COLO668 (cell line): ENCODE measurements around the gene ZNF638.
"Not testable (repeated sequence)": the region's sequence is repeated elsewhere in the genome, so short reads cannot be mapped to it uniquely, and the experiment has no call there.

Source experiments
- DNase-seq: peaks from one replicate; lab custom pipeline; 2025; ENCODE audit not compliant: unreplicated experiment; lab: John Stamatoyannopoulos, UW

ZNF638 gene

GRCh38 chr2:71331581-71332434 is at the start of gene ZNF638:
Gene ZNF638 (plus strand): TSS chr2:71331782. CDS start chr2:71348955, 17,173 bp downstream.
- peak; percentile 96 for DNase-seq

- DNase-seq = no peak
Observed at GRCh38 chr2:71281950-71282349, 49.6 kb upstream of the ZNF638 start.

- no peak for DNase-seq
Observed at GRCh38 chr2:71282493-71282892, 49.1 kb upstream of the ZNF638 start.

- no peak for DNase-seq
Observed at GRCh38 chr2:71283131-71283530, 48.5 kb upstream of the ZNF638 start.

DNA sequence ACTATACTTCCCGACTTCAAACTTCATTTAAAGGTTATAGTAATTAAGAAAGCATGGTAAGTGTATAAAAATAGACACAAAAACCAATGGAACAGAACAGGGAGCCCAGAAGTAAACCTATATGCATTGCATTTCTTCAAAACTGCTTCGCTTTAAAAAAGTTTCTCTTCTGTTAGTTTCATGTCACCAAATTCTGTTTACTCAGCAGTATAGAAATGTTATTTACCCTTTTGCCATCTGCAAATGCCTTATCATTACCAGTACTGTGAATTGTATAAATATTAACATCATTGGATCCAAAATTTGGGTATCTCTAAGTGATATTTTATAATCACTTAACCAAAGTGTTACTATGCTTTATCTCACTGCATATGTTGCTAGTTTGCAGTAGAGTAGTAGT is 45.9 kb upstream of the ZNF638 start:
- no peak for DNase-seq

GRCh38 chr2:71291398-71291797 is 40.2 kb upstream of the ZNF638 start:
- no peak for DNase-seq

- no peak for DNase-seq
Observed at GRCh38 chr2:71292159-71292558, 39.4 kb upstream of the ZNF638 start.

- DNase-seq = no peak
Observed at GRCh38 chr2:71298914-71299313, 32.7 kb upstream of the ZNF638 start.

GRCh38 chr2:71299507-71299906 is 32.1 kb upstream of the ZNF638 start:
- DNase-seq = no peak

DNA sequence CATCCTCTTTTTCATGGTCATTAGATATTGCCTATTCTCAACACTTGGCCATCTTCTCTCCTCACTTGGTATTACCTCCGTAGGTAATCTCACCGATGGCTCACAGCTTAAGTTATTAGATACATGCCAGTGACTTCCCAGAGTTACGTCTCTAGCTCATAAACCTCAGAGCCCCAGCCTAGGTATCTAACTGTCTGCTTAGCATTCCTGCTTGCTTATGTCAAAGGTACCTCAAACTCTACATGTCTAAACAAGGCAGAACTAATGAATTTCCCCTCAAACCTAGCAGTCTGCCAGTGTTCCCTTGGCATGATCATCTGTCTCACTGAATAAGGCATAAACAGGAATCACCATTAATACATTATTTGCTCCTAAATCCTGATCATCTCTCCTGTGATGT is 27.7 kb upstream of the ZNF638 start:
- DNase-seq = no peak

DNA sequence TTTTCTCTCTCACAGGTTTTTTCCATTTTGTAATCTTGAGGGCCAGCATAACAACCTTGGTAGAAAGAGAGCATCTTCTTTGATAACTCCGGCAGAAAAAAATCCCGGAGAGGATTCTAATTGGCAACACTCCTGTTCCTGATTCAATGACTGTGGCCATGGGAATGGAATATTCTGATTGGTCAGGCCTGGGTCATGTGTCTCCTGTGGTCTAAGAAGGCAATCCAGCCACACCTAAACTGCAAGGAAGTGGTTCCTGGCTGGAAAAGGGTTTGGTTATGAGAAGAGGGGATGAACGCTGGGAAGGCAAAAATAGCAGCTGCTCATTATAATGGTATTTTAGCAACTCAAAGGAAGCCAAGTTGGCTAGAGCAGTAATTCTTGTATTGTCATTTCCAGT is 24.8 kb upstream of the ZNF638 start:
- DNase-seq = no peak

DNA sequence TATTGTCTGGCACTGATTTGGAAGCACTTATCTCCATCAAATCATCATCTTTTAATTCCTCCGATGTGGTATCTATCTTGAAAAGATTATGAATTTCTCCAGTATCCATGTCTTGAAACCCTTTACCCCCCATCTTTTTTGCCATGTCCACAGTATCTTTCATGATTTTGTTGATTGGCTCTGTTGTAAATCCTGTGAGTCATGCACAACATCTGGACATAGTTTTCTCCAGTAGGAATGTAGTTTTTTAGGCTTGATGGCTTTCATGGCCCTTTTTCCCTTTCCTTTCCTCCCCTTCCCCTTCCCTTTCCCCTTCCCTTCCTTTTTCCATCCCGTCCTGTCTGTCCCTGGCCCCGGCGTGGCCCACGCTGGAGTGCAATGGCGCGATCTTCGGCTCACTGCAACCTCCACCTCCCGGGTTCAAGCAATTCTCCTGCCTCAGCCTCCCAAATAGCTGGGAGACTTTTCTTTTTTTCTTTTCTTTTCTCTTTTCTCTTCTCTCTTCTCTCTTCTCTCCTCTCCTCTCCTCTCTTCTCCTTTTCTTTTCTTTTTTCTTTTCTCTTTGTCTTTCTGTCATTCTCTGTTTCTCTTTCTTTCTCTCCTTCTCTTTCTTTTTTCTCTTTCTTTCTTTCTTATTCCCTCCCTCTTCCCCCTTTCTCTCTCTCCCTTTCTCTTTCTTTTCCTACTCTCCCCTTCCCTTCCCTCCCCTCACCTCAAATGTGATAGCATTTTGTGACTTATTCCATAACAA is 18.4 kb upstream of the ZNF638 start:
- no peak for DNase-seq

- no peak for DNase-seq
Observed at GRCh38 chr2:71317060-71317459, 14.5 kb upstream of the ZNF638 start.

DNA sequence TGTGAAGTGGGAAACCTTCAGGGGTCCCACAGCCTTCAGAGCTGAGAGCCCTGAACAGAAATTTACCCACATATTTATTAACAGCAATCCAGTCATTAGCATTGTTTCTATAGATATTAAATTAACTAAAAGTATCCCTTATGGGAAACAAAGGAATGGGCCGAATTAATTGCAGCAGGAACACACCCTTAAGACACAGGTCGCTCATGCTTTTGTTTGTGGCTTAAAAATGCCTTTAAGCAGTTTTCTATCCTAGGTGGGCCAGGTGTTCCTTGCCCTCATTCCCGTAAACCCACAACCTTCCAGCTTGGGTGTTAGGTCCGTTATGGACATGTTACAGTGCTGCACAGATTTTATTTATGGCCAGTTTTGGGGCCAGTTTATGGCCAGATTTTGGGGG is 13.7 kb upstream of the ZNF638 start:
- not testable (repeated sequence) for DNase-seq

- DNase-seq = no peak
Observed at GRCh38 chr2:71323386-71323785, 8.2 kb upstream of the ZNF638 start.

- DNase-seq = no peak
Observed at GRCh38 chr2:71326968-71327367, 4.6 kb upstream of the ZNF638 start.

DNA sequence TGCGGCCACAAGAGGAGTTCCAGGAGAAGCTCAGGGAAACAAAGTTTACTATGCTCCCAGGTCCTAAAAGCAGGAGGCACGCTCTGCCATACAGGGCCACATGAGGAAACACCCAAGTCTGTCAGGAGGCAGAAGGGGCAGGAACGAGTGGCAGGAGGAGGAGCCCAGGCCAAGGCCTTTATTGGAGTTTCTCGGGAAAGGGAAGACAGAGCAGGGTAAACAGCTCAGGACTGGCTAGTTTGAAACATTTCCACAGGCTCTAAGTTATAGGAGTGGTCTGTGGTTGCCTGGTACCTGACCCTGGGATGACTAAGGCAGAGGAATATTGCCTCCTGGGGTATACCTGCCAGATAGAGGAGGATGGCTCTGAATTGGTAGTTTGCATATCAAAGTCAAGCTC is 3.7 kb upstream of the ZNF638 start:
- DNase-seq = no peak

GRCh38 chr2:71330155-71330554 is 1.4 kb upstream of the ZNF638 start:
- DNase-seq = no peak

- no peak for DNase-seq
Observed at GRCh38 chr2:71330585-71331330, 824 bp upstream of the ZNF638 start.

GRCh38 chr2:71331331-71331580 is 326 bp upstream of the ZNF638 start:
- DNase-seq = not testable (repeated sequence)

GRCh38 chr2:71332435-71332796 is 834 bp downstream of the ZNF638 start:
- no peak for DNase-seq

- DNase-seq = no peak
Observed at GRCh38 chr2:71333619-71334018, 2.0 kb downstream of the ZNF638 start.
